H9 (cell line): Measurements from ENCODE around the gene KIF12. TPM values are rescaled to one million over a fixed set of nuclear protein-coding genes. Genes with fewer than 3 reads are reported as not detected.

Source experiments
- DNase-seq: peaks from one replicate; pipeline ENCODE4 v3.0.0-alpha.2; 2017
- H2AFZ ChIP-seq: one replicate; pipeline ENCODE4 v1.6.1; 2013; ENCODE audit warnings: mild to moderate bottlenecking, low read length, control low read depth, moderate library complexity
- H2AK5ac ChIP-seq: 2 replicates; pipeline ENCODE4 v1.6.1; 2013; ENCODE audit warnings: low read length, control low read depth, mixed read lengths; ENCODE audit not compliant: insufficient read length
- H2BK120ac ChIP-seq: one replicate; pipeline ENCODE4 v1.6.1; 2013; ENCODE audit warnings: low read depth, mild to moderate bottlenecking, low read length, control low read depth, inconsistent platforms; ENCODE audit not compliant: poor library complexity, severe bottlenecking
- H2BK12ac ChIP-seq: 2 replicates; pipeline ENCODE4 v1.6.1; 2013; ENCODE audit warnings: low read length, control low read depth, mixed read lengths, low read depth; ENCODE audit not compliant: insufficient read length
- H2BK15ac ChIP-seq: 2 replicates; pipeline ENCODE4 v1.6.1; 2013; ENCODE audit warnings: low read depth, low read length, control low read depth
- H2BK20ac ChIP-seq: one replicate; pipeline ENCODE4 v1.6.1; 2013; ENCODE audit warnings: low read depth, mild to moderate bottlenecking, low read length, control low read depth, inconsistent platforms; ENCODE audit not compliant: poor library complexity, severe bottlenecking
- H2BK5ac ChIP-seq: 2 replicates; pipeline ENCODE4 v1.6.1; 2013; ENCODE audit warnings: low read length, control low read depth, mixed read lengths; ENCODE audit not compliant: insufficient read length
- H3K14ac ChIP-seq: 2 replicates; pipeline ENCODE4 v1.6.1; 2013; ENCODE audit warnings: low read length, control low read depth; ENCODE audit not compliant: insufficient read depth
- H3K18ac ChIP-seq: 2 replicates; pipeline ENCODE4 v1.6.1; 2013; ENCODE audit warnings: low read depth, mild to moderate bottlenecking, mixed read lengths, low read length, control low read depth; ENCODE audit not compliant: insufficient read length
- H3K23ac ChIP-seq: 2 replicates; pipeline ENCODE4 v1.6.1; 2013; ENCODE audit warnings: low read length, control low read depth, mixed read lengths, low read depth; ENCODE audit not compliant: insufficient read length
- H3K23me2 ChIP-seq: 2 replicates; pipeline ENCODE4 v1.6.1; 2013; ENCODE audit warnings: low read depth, mild to moderate bottlenecking, mixed read lengths, low read length, control low read depth; ENCODE audit not compliant: insufficient read length, poor library complexity, severe bottlenecking
- H3K27ac ChIP-seq: 2 replicates; pipeline ENCODE4 v1.5.1; 2013; ENCODE audit warnings: low read length, control low read depth, mixed read lengths, low read depth; ENCODE audit not compliant: insufficient read length
- H3K27me3 ChIP-seq: 2 replicates; pipeline ENCODE4 v1.6.1; 2013; ENCODE audit warnings: low read length, control low read depth, inconsistent platforms; ENCODE audit not compliant: insufficient read depth
- H3K4ac ChIP-seq: 2 replicates; pipeline ENCODE4 v1.6.1; 2013; ENCODE audit warnings: low read depth, mild to moderate bottlenecking, control low read depth, inconsistent platforms, low read length, moderate library complexity
- H3K4me1 ChIP-seq: 2 replicates; pipeline ENCODE4 v1.6.1; 2013; ENCODE audit warnings: low read length, control low read depth, inconsistent platforms; ENCODE audit not compliant: insufficient read depth
- H3K4me2 ChIP-seq: 2 replicates; pipeline ENCODE4 v1.6.1; 2013; ENCODE audit warnings: low read length, control low read depth, mixed read lengths; ENCODE audit not compliant: insufficient read length, insufficient read depth
- H3K56ac ChIP-seq: 2 replicates; pipeline ENCODE4 v1.6.1; 2013; ENCODE audit warnings: low read depth, mild to moderate bottlenecking, mixed read lengths, low read length, control low read depth; ENCODE audit not compliant: insufficient read length
- H3K79me1 ChIP-seq: 2 replicates; pipeline ENCODE4 v1.6.1; 2013; ENCODE audit warnings: low read depth, mild to moderate bottlenecking, moderate library complexity, low read length, control low read depth, inconsistent platforms; ENCODE audit not compliant: insufficient read depth, poor library complexity, severe bottlenecking
- H3K79me2 ChIP-seq: 2 replicates; pipeline ENCODE4 v1.6.1; 2013; ENCODE audit warnings: low read length, control low read depth, inconsistent platforms; ENCODE audit not compliant: insufficient read depth
- H3K9ac ChIP-seq: 2 replicates; pipeline ENCODE4 v1.6.1; 2013; ENCODE audit warnings: low read length, control low read depth, mixed read lengths; ENCODE audit not compliant: insufficient read length; ENCODE audit errors: extremely low read depth
- H3K9me3 ChIP-seq: one replicate; pipeline ENCODE4 v1.6.1; 2013; ENCODE audit warnings: low read depth, low read length, inconsistent platforms; ENCODE audit not compliant: control insufficient read depth
- H3T11ph ChIP-seq: one replicate; pipeline ENCODE4 v1.6.1; 2013; ENCODE audit warnings: mild to moderate bottlenecking, low read length, control low read depth, inconsistent platforms
- H4K20me1 ChIP-seq: one replicate; pipeline ENCODE4 v1.6.1; 2013; ENCODE audit not compliant: control insufficient read depth, insufficient read length, insufficient read depth
- H4K5ac ChIP-seq: 2 replicates; pipeline ENCODE4 v1.6.1; 2013; ENCODE audit warnings: low read depth, mild to moderate bottlenecking, mixed read lengths, low read length, control low read depth; ENCODE audit not compliant: insufficient read length
- H4K8ac ChIP-seq: replicated peaks from 2 replicates; pipeline ENCODE4 v1.6.1; 2013; ENCODE audit warnings: low read length, control low read depth, mixed read lengths, low read depth; ENCODE audit not compliant: insufficient read length
- H4K91ac ChIP-seq: 2 replicates; pipeline ENCODE4 v1.6.1; 2013; ENCODE audit warnings: low read depth, mild to moderate bottlenecking, moderate library complexity, mixed read lengths, low read length, control low read depth; ENCODE audit not compliant: insufficient read length
- H3K27ac Mint-ChIP-seq, 3 experiments: 2 replicates in 2 of 3; 3 replicates in 1 of 3; pipeline ENCODE4 v1.8.0; 2020 to 2021; ENCODE audit warnings: mixed read lengths in 3 of 3, mild to moderate bottlenecking in 1 of 3, moderate library complexity in 1 of 3
- H3K27me3 Mint-ChIP-seq: 2 replicates; pipeline ENCODE4 v1.8.0; 2021; ENCODE audit warnings: low read depth, mild to moderate bottlenecking, moderate library complexity, mixed read lengths
- H3K36me3 Mint-ChIP-seq, 3 experiments: 2 replicates in 2 of 3; 3 replicates in 1 of 3; pipeline ENCODE4 v1.8.0; 2020 to 2021; ENCODE audit warnings: low read depth in 3 of 3, mixed read lengths in 3 of 3; ENCODE audit not compliant: insufficient read depth in 1 of 3
- H3K4me1 Mint-ChIP-seq, 2 experiments: 2 replicates each; pipeline ENCODE4 v1.8.0; 2020; ENCODE audit warnings: mixed read lengths in 2 of 2
- H3K4me3 Mint-ChIP-seq, 2 experiments: 2 replicates in 1 of 2; 3 replicates in 1 of 2; pipeline ENCODE4 v1.8.0; 2020 to 2021; ENCODE audit warnings: mild to moderate bottlenecking in 2 of 2, mixed read lengths in 2 of 2, moderate library complexity in 1 of 2
- H3K9me3 Mint-ChIP-seq, 2 experiments: 2 replicates in 1 of 2; 3 replicates in 1 of 2; pipeline ENCODE4 v1.8.0; 2020; ENCODE audit warnings: mild to moderate bottlenecking in 2 of 2, mixed read lengths in 2 of 2, moderate library complexity in 1 of 2
- CTCF ChIP-seq: fragments of 200-600 bp; sonication (generic); conservative IDR thresholded peaks from 3 replicates; pipeline ENCODE4 v1.8.0; 2021; ENCODE audit warnings: antibody characterized with exemption, mild to moderate bottlenecking
- WGBS: extraction: QIAGEN DNeasy Blood & Tissue Kit; methylation state at CpG from one replicate; pipeline ENCODE4 v1.1.7; 2013; ENCODE audit warnings: missing lambda C conversion rate, low lambda C conversion rate, mixed read lengths; ENCODE audit not compliant: insufficient read length; ENCODE audit errors: extremely low coverage; 5-methylcytosine and 5-hydroxymethylcytosine counted together
- total RNA-seq: library from RNA; stranded (reverse); gene quantifications from 2 replicates; pipeline ENCODE4 v1.2.1, GENCODE V29; 2021

KIF12 gene
- total RNA-seq, 1 experiment from 2014 or later: 3.3 TPM

- H3K27me3 Mint-ChIP-seq: peaks cover 70% of the 10 kb centered on the region
- no peaks in the 10 kb centered on the region for H3K4me1 ChIP-seq
- H2BK20ac ChIP-seq: no peak overlapping the region
- H3K4me3 Mint-ChIP-seq: no peak overlapping the region
- no peak overlapping the region for H2BK120ac ChIP-seq
- no peaks in the 10 kb centered on the region for H3K79me1 ChIP-seq
- H3K36me3 Mint-ChIP-seq: no peaks in the 10 kb centered on the region
- no peak for TF ChIP-seq CTCF
- H3K23ac ChIP-seq: no peak overlapping the region
- no peaks in the 10 kb centered on the region for H3K79me2 ChIP-seq
- no peak overlapping the region for H3T11ph ChIP-seq
- H2BK15ac ChIP-seq: no peak overlapping the region
- H3K9ac ChIP-seq: no peak overlapping the region
- no peaks in the 10 kb centered on the region for H3K23me2 ChIP-seq
- H2BK5ac ChIP-seq: no peak overlapping the region
- H2AK5ac ChIP-seq: no peak overlapping the region
- DNase-seq: no peak
- H3K9me3 ChIP-seq: no peaks in the 10 kb centered on the region
- H3K4me1 Mint-ChIP-seq: no peaks in the 10 kb centered on the region
- H3K14ac ChIP-seq: no peak overlapping the region
- no peaks in the 10 kb centered on the region for H4K20me1 ChIP-seq
- no peak overlapping the region for H4K8ac ChIP-seq
- H3K18ac ChIP-seq: no peak overlapping the region
- H3K56ac ChIP-seq: no peak overlapping the region
- H2AFZ ChIP-seq: no peak overlapping the region
- no peak overlapping the region for H2BK12ac ChIP-seq
- no peak overlapping the region for H4K91ac ChIP-seq
- no peak overlapping the region for H3K27ac ChIP-seq
- no CpG with 5 or more reads among the region's 5 CpGs for WGBS
- no peak overlapping the region for H4K5ac ChIP-seq
- H3K27me3 ChIP-seq: no peaks in the 10 kb centered on the region; the same call in 1 of the 2 replicates
- H3K27ac Mint-ChIP-seq: no peak overlapping the region; a peak in 1 of 7 replicates
- no peaks in the 10 kb centered on the region for H3K9me3 Mint-ChIP-seq
- no peak overlapping the region for H3K4me2 ChIP-seq
- no peak overlapping the region for H3K4ac ChIP-seq
Measured at GRCh38 chr9:114139071-114139470, 40.0 kb upstream of the KIF12 start.
